ENCODE results near the gene GTPBP1.

- TF ChIP-seq CTCF (IDR thresholded peaks at IDR 0.05) = no peak
- TF ChIP-seq EZH2 (IDR thresholded peaks at IDR 0.05; ENCODE audit: borderline replicate concordance, insufficient read depth, low read depth, low read length, poor library complexity, severe bottlenecking) = no peak
Observed at GRCh38 chr22:38740754-38741153, 35.0 kb downstream of the GTPBP1 start.
